Endothelial cell of umbilical vein (primary cell): ENCODE measurements around the gene WRAP73. TPM values are rescaled to one million over a fixed set of nuclear protein-coding genes. Genes with fewer than 3 reads are reported as not detected.

Experiments
- BruUV-seq: library from RNA; stranded (reverse); fragments of 400-500 nt; replicated peaks from 2 replicates; lab custom pipeline; 2021; lab: Mats Ljungman, UMichigan
- CTCF ChIA-PET: fragments of 300-600, 350-600 bp; sonication (Branson Sonifier 250); formaldehyde crosslinking; loops from one replicate; lab custom pipeline; 2021; ENCODE audit warnings: antibody characterized with exemption, inconsistent platforms; lab: Charles Lee
- POLR2A ChIA-PET: fragments of 300-600, 350-600 bp; sonication (Branson Sonifier 250); formaldehyde crosslinking; loops from one replicate; lab custom pipeline; 2021; ENCODE audit warnings: antibody characterized with exemption, inconsistent platforms; lab: Charles Lee
- DNase-seq: peaks from one replicate; pipeline ENCODE4 v3.0.0-alpha.2; 2011; ENCODE audit warnings: low read depth, low spot score
- FAIRE-seq: peaks from 2 replicates; lab custom pipeline; 2011; peaks lifted over from hg19 to GRCh38; lab: Jason Lieb, UNC
- H2AFZ ChIP-seq: 2 replicates; pipeline ENCODE4 v1.6.0; 2012; ENCODE audit warnings: low read depth, low read length, control low read depth, inconsistent platforms
- H3K27ac ChIP-seq: 2 replicates; pipeline ENCODE4 v1.5.1; 2011; ENCODE audit warnings: low read depth, mild to moderate bottlenecking, control low read depth, low read length, moderate library complexity; ENCODE audit not compliant: insufficient read depth
- H3K27me3 ChIP-seq, 2 experiments: 2 replicates each; pipeline versions ENCODE4 v1.6.0 to v1.6.1; 2011; ENCODE audit warnings: low read length in 2 of 2, mixed read lengths in 1 of 2; ENCODE audit not compliant: control insufficient read depth in 2 of 2, insufficient read depth in 2 of 2
- H3K36me3 ChIP-seq, 2 experiments: 2 replicates in 1 of 2; 3 replicates in 1 of 2; pipeline ENCODE4 v1.5.1; 2011; ENCODE audit warnings: low read length in 2 of 2, mild to moderate bottlenecking in 1 of 2, moderate library complexity in 1 of 2; ENCODE audit not compliant: control insufficient read depth in 2 of 2, insufficient read depth in 2 of 2; ENCODE audit errors: extremely low read depth in 1 of 2
- H3K4me1 ChIP-seq: 3 replicates; pipeline ENCODE4 v1.5.1; 2011; ENCODE audit warnings: mild to moderate bottlenecking, low read length; ENCODE audit not compliant: control insufficient read depth, insufficient read depth; ENCODE audit errors: extremely low read depth
- H3K4me2 ChIP-seq: 2 replicates; pipeline ENCODE4 v1.6.1; 2011; ENCODE audit warnings: low read length, control low read depth, mixed read lengths; ENCODE audit not compliant: insufficient read depth
- H3K4me3 ChIP-seq, 3 experiments: fragments of 200-600 bp in 1 of 3; sonication (generic), shearing (Covaris generic) in 1 of 3; replicated peaks in 1 of 3; 2 replicates each; pipeline ENCODE4 v1.5.1; 2011 to 2016; ENCODE audit warnings: control low read depth in 3 of 3, low read length in 3 of 3, mild to moderate bottlenecking in 2 of 3, inconsistent platforms in 1 of 3, low read depth in 1 of 3, moderate library complexity in 1 of 3; ENCODE audit not compliant: insufficient read depth in 1 of 3
- H3K79me2 ChIP-seq: 2 replicates; pipeline ENCODE4 v1.6.0; 2012; ENCODE audit warnings: low read length, inconsistent platforms; ENCODE audit not compliant: control insufficient read depth, insufficient read depth
- H3K9ac ChIP-seq: replicated peaks from 2 replicates; pipeline ENCODE3; 2011; ENCODE audit warnings: low read length, control low read depth; ENCODE audit not compliant: insufficient read depth; ENCODE audit errors: extremely low read depth
- H3K9me1 ChIP-seq: replicated peaks from 3 replicates; pipeline ENCODE4 v1.6.0; 2011; ENCODE audit warnings: mild to moderate bottlenecking, low read length; ENCODE audit not compliant: control insufficient read depth, insufficient read depth; ENCODE audit errors: extremely low read depth
- H3K9me3 ChIP-seq: replicated peaks from 2 replicates; pipeline ENCODE4 v1.5.1; 2012; ENCODE audit warnings: low read length, inconsistent platforms; ENCODE audit not compliant: control insufficient read depth, insufficient read depth
- H4K20me1 ChIP-seq: replicated peaks from 2 replicates; pipeline ENCODE3; 2011; ENCODE audit warnings: mild to moderate bottlenecking, low read length; ENCODE audit not compliant: control insufficient read depth, insufficient read depth; ENCODE audit errors: extremely low read depth
- CTCF ChIP-seq, 2 donors: IDR thresholded peaks; 1 replicate in 1 of 2; 2 replicates in 1 of 2; pipeline ENCODE4 v1.5.1; 2011; ENCODE audit warnings: low read length in 2 of 2, mild to moderate bottlenecking in 2 of 2, moderate library complexity in 2 of 2, control low read depth in 1 of 2, inconsistent platforms in 1 of 2, low read depth in 1 of 2; ENCODE audit not compliant: insufficient read depth in 1 of 2; ENCODE audit errors: extremely low read depth in 1 of 2
- EZH2 ChIP-seq: IDR thresholded peaks from 2 replicates; pipeline ENCODE4 v1.6.1; 2012; ENCODE audit warnings: borderline replicate concordance, low read depth, mild to moderate bottlenecking, moderate library complexity, low read length, inconsistent platforms; ENCODE audit not compliant: severe bottlenecking
- FOS ChIP-seq: IDR thresholded peaks from 2 replicates; pipeline ENCODE4 v1.6.1; 2011; ENCODE audit warnings: mild to moderate bottlenecking, low read length, moderate library complexity, borderline replicate concordance; ENCODE audit not compliant: insufficient read depth
- GATA2 ChIP-seq: IDR thresholded peaks from 2 replicates; pipeline ENCODE4 v1.7.0; 2011; ENCODE audit warnings: low read depth, mild to moderate bottlenecking, moderate library complexity, mixed read lengths, low read length; ENCODE audit not compliant: insufficient read length, insufficient read depth
- JUN ChIP-seq: IDR thresholded peaks from 2 replicates; pipeline ENCODE4 v1.6.1; 2011; ENCODE audit warnings: borderline replicate concordance, low read depth; ENCODE audit not compliant: insufficient read length, insufficient read depth
- MAX ChIP-seq: IDR thresholded peaks from 2 replicates; pipeline ENCODE4 v1.6.1; 2011; ENCODE audit not compliant: insufficient read depth, insufficient read length
- MYC ChIP-seq: IDR thresholded peaks from one replicate; pipeline ENCODE4 v1.6.1; 2011; ENCODE audit warnings: mild to moderate bottlenecking, low read depth, low read length
- POLR2A ChIP-seq: IDR thresholded peaks from 2 replicates; pipeline ENCODE4 v1.6.1; 2012; ENCODE audit warnings: low read depth, mild to moderate bottlenecking, control low read depth, low read length
- POLR2AphosphoS5 ChIP-seq: IDR thresholded peaks from 2 replicates; pipeline ENCODE4 v1.6.1; 2012; ENCODE audit warnings: low read depth, mild to moderate bottlenecking, control low read depth, low read length, moderate library complexity; ENCODE audit not compliant: insufficient read depth
- dilution Hi-C: fragments of 300-500 bp; cut with MboI; formaldehyde crosslinking; loops from one replicate; pipeline ENCODE4 v1.15.0; 2019; ENCODE audit warnings: low sequenced_read_pairs; ENCODE audit not compliant: extremely low pct_ligation_motif_present
- intact Hi-C: fragments of 100-400 bp; cut with micrococcal nuclease; formaldehyde crosslinking; loops from one replicate; pipeline ENCODE4 v1.10.0; 2022
- polyA plus RNA-seq, 4 experiments: library from polyadenylated mRNA; depleted of rRNA in 3 of 4; stranded (reverse) in 3 of 4; unstranded in 1 of 4; fragments of >200 nt; gene quantifications; 2 replicates each; pipeline versions ENCODE4 v1.2.1 to v1.2.3, GENCODE V29; 2011 to 2012; ENCODE audit warnings: missing spikeins in 1 of 4
- total RNA-seq: library from RNA; stranded (reverse); gene quantifications from 2 replicates; pipeline ENCODE4 v1.2.3, GENCODE V29; 2021

WRAP73 gene
- total and polyA plus RNA-seq, 2 donors (not counting 3 experiments of a cell fraction or from before 2014, with no cell fraction given): 23.0 to 50.7 TPM

GRCh38 chr1:3624200-3625136 lies 25.4 kb downstream of the WRAP73 start, which contains the start of gene TPRG1L:
TSS of gene TPRG1L (plus strand) at chr1:3625015. CDS start at chr1:3625073, 58 bp downstream.
- DNase-seq (peak; percentile 97), FAIRE-seq (peak; percentile 95)
- Histone ChIP-seq H3K79me2 (no peaks in the 10 kb centered on the region), H3K27ac (peak within 1 kb of the TSS; percentile 25), H3K36me3 (peaks cover 0 to 13% of the 10 kb centered on the region in 2 experiments), H3K4me3 (peak within 1 kb of the TSS; percentile 53 to 60 (median 54)), H3K9me1 (no peaks in the 10 kb centered on the region), H3K27me3 (no peaks in the 10 kb centered on the region), H2AFZ (peak within 1 kb of the TSS; percentile 91), H3K9me3 (no peaks in the 10 kb centered on the region), H3K4me1 (peaks cover 13% of the 10 kb centered on the region), H3K4me2 (peak within 1 kb of the TSS; percentile 54), H4K20me1 (no peaks in the 10 kb centered on the region), H3K9ac (peak within 1 kb of the TSS; percentile 56)
- BruUV-seq: no TSS peak
- ChIA-PET POLR2A (no interaction called here), CTCF (interaction anchor here (1.3 to 7.0 kb wide), 3 partner anchors 36 to 170 kb away, joined by 5 to 150 read pairs (median 139); partner anchors contain the start of gene ARHGEF16)
- no peak for TF ChIP-seq MYC
- TF ChIP-seq POLR2A: peak; percentile 3
- peak; percentile 15 for TF ChIP-seq POLR2AphosphoS5
- TF ChIP-seq FOS: no peak
- TF ChIP-seq MAX: peak; percentile 14
- no peak for TF ChIP-seq CTCF (IDR thresholded peaks at IDR 0.05; ENCODE audit: extremely low read depth in 1 of 2, insufficient read depth in 1 of 2, low read depth in 1 of 2, low read length in 2 of 2)
- TF ChIP-seq GATA2: no peak
- no peak for TF ChIP-seq EZH2
- no peak for TF ChIP-seq JUN
- intact Hi-C loops: loop anchor here (1.0 to 10.0 kb wide), 3 partner anchors 26 to 1220 kb away; partner anchors contain the start of genes C1orf174 and WRAP73
- dilution Hi-C loops: no loop called here
